HCT116 (cell line): ENCODE results near the gene NSD2. TPM values are rescaled to one million over a fixed set of nuclear protein-coding genes. Genes with fewer than 3 reads are reported as not detected.

ENCODE experiments used
- ATAC-seq: fragments of 200-7000 bp; cut with Tn5 transposase; 2 replicates; pipeline ENCODE4 v1.9.1; 2020; ENCODE audit warnings: mild to moderate bottlenecking, moderate library complexity
- BruUV-seq: library from RNA; stranded (reverse); fragments of 400-500 nt; replicated peaks from 2 replicates; lab custom pipeline; 2021; lab: Mats Ljungman, UMichigan
- CTCF ChIA-PET: fragments of 300-600 bp; sonication (Branson Sonifier 250); formaldehyde crosslinking; loops from one replicate; lab custom pipeline; 2021; ENCODE audit warnings: antibody characterized with exemption; lab: Charles Lee
- POLR2A ChIA-PET: fragments of 300-600, 350-600 bp; sonication (Branson Sonifier 250); formaldehyde crosslinking; loops from one replicate; lab custom pipeline; 2021; ENCODE audit warnings: antibody characterized with exemption; lab: Charles Lee
- RAD21 ChIA-PET, 2 experiments: fragments of 300-600 bp; sonication (Branson Sonifier 250); formaldehyde crosslinking; loops; one replicate each; lab custom pipeline; 2023; ENCODE audit warnings: low total read pairs in 2 of 2; ENCODE audit not compliant: uncharacterized antibody in 2 of 2, unreplicated experiment in 2 of 2, low non-redundant PET in 1 of 2; lab: Charles Lee
- DNase-seq: peaks from one replicate; pipeline ENCODE4 v3.0.0-alpha.2; 2010; ENCODE audit warnings: low read depth, low spot score
- H2AFZ ChIP-seq: fragments of 200-600 bp; shearing (Covaris generic), sonication (generic); 2 replicates; pipeline ENCODE4 v1.6.1; 2017; ENCODE audit warnings: low read depth, mixed run types, mixed read lengths, antibody characterized with exemption, low read length; ENCODE audit not compliant: poor library complexity, severe bottlenecking
- H3K27ac ChIP-seq: 2 replicates; pipeline ENCODE4 v1.5.1; 2012; ENCODE audit warnings: low read depth, low read length
- H3K27me3 ChIP-seq: fragments of 200-600 bp; sonication (generic); 2 replicates; pipeline ENCODE4 v1.6.1; 2016; ENCODE audit warnings: mixed run types, low read length, mixed read lengths; ENCODE audit not compliant: insufficient read depth
- H3K36me3 ChIP-seq, 2 experiments: fragments of 200-500 bp in 1 of 2; fragments of 200-600 bp in 1 of 2; sonication (Bioruptor generic) in 1 of 2; sonication (generic) in 1 of 2; 2 replicates each; pipeline versions ENCODE4 v1.5.1 to v1.6.1; 2014 to 2016; ENCODE audit warnings: low read length in 2 of 2, inconsistent platforms in 1 of 2, mixed read lengths in 1 of 2, mixed run types in 1 of 2; ENCODE audit not compliant: insufficient read depth in 2 of 2, control insufficient read depth in 1 of 2
- H3K4me1 ChIP-seq, 2 experiments: fragments of 200-600 bp in 1 of 2; sonication (generic) in 1 of 2; 2 replicates each; pipeline versions ENCODE4 v1.5.1 to v1.6.1; 2012 to 2017; ENCODE audit warnings: low read length in 2 of 2, inconsistent platforms in 1 of 2, mild to moderate bottlenecking in 1 of 2, mixed read lengths in 1 of 2, mixed run types in 1 of 2, moderate library complexity in 1 of 2; ENCODE audit not compliant: insufficient read depth in 2 of 2, control insufficient read depth in 1 of 2
- H3K4me2 ChIP-seq: fragments of 200-600 bp; sonication (generic); 2 replicates; pipeline ENCODE4 v1.6.1; 2017; ENCODE audit warnings: mixed run types, low read length, mixed read lengths
- H3K4me3 ChIP-seq, 2 experiments: fragments of 200-600 bp in 1 of 2; sonication (generic) in 1 of 2; replicated peaks in 1 of 2; 2 replicates each; pipeline ENCODE4 v1.5.1; 2011 to 2016; ENCODE audit warnings: low read length in 2 of 2, control low read depth in 1 of 2, low read depth in 1 of 2, mild to moderate bottlenecking in 1 of 2, mixed read lengths in 1 of 2, mixed run types in 1 of 2
- H3K79me2 ChIP-seq: fragments of 200-600 bp; sonication (generic); 2 replicates; pipeline ENCODE4 v1.6.1; 2017; ENCODE audit warnings: mild to moderate bottlenecking, mixed run types, low read length, moderate library complexity, mixed read lengths; ENCODE audit not compliant: insufficient read depth
- H3K9ac ChIP-seq: fragments of 200-600 bp; sonication (generic); 2 replicates; pipeline ENCODE4 v1.6.1; 2016; ENCODE audit warnings: low read length, mixed read lengths
- H3K9me2 ChIP-seq: fragments of 200-600 bp; sonication (generic), shearing (Covaris generic); 2 replicates; pipeline ENCODE4 v1.6.1; 2017; ENCODE audit warnings: mixed run types, mild to moderate bottlenecking, moderate library complexity; ENCODE audit not compliant: insufficient read depth
- H3K9me3 ChIP-seq, 2 experiments: fragments of 200-500 bp in 1 of 2; fragments of 200-600 bp in 1 of 2; sonication (Bioruptor generic) in 1 of 2; sonication (generic) in 1 of 2; 2 replicates each; pipeline ENCODE4 v1.6.1; 2014 to 2017; ENCODE audit warnings: low read length in 2 of 2, mixed read lengths in 2 of 2, inconsistent platforms in 1 of 2, low read depth in 1 of 2, mild to moderate bottlenecking in 1 of 2, mixed run types in 1 of 2, moderate library complexity in 1 of 2; ENCODE audit not compliant: control insufficient read depth in 1 of 2, insufficient read depth in 1 of 2
- H4K20me1 ChIP-seq: fragments of 200-600 bp; sonication (generic), shearing (Covaris generic); 2 replicates; pipeline ENCODE4 v1.6.1; 2017; ENCODE audit warnings: mixed run types, mild to moderate bottlenecking, moderate library complexity; ENCODE audit not compliant: insufficient read depth
- CTCF ChIP-seq, 3 experiments: fragments of 200-600 bp in 1 of 3; sonication (generic) in 1 of 3; IDR thresholded peaks in 2 of 3; conservative IDR thresholded peaks in 1 of 3; 2 replicates each; pipeline ENCODE4 v1.5.1; 2012 to 2017; ENCODE audit warnings: low read depth in 2 of 3, low read length in 2 of 3, antibody characterized with exemption in 1 of 3, borderline replicate concordance in 1 of 3, control low read depth in 1 of 3, mild to moderate bottlenecking in 1 of 3, mixed read lengths in 1 of 3, mixed run types in 1 of 3, moderate library complexity in 1 of 3; ENCODE audit not compliant: insufficient read depth in 1 of 3
- EGR1 ChIP-seq: IDR thresholded peaks from 2 replicates; pipeline ENCODE4 v1.6.1; 2012; ENCODE audit warnings: low read depth
- FOSL1 ChIP-seq: IDR thresholded peaks from 2 replicates; pipeline ENCODE4 v1.6.1; 2012; ENCODE audit warnings: low read depth
- RAD21 ChIP-seq: IDR thresholded peaks from 2 replicates; pipeline ENCODE4 v1.6.1; 2012; ENCODE audit warnings: low read depth, mild to moderate bottlenecking
- REST ChIP-seq: IDR thresholded peaks from 2 replicates; pipeline ENCODE4 v1.6.1; 2012; ENCODE audit warnings: low read depth
- SIN3A ChIP-seq: IDR thresholded peaks from 2 replicates; pipeline ENCODE4 v1.6.1; 2012; ENCODE audit warnings: low read depth
- SP1 ChIP-seq: IDR thresholded peaks from 2 replicates; pipeline ENCODE4 v1.6.1; 2012; ENCODE audit warnings: low read depth
- ZBTB33 ChIP-seq: IDR thresholded peaks from 2 replicates; pipeline ENCODE4 v1.6.1; 2011; ENCODE audit warnings: mild to moderate bottlenecking, low read length, moderate library complexity; ENCODE audit not compliant: insufficient replicate concordance; ENCODE audit errors: extremely low read depth
- ZNF274 ChIP-seq: fragments of 200-500 bp; sonication (Bioruptor generic); IDR thresholded peaks from 2 replicates; pipeline ENCODE4 v1.6.1; 2014; ENCODE audit warnings: mild to moderate bottlenecking, low read depth, low read length, inconsistent platforms
- intact Hi-C: fragments of 100-400 bp; cut with micrococcal nuclease; formaldehyde crosslinking; loops from 2 replicates; pipeline ENCODE4 v1.10.0; 2022
- total RNA-seq: library from RNA; stranded (reverse); gene quantifications from one replicate; pipeline ENCODE4 v1.2.1, GENCODE V29; 2021; ENCODE audit not compliant: unreplicated experiment

The NSD2 gene
- total RNA-seq, 1 experiment from 2014 or later: 145 TPM

GRCh38 chr4:1958276-1959103 lies 87.3 kb downstream of the NSD2 start:
- no peak for TF ChIP-seq ZNF274
- no peak for TF ChIP-seq RAD21
- TF ChIP-seq SP1: no peak
- no peak for TF ChIP-seq CTCF (IDR thresholded peaks at IDR 0.05 in 2 of 3, conservative IDR thresholded peaks at IDR 0.05 in 1 of 3; ENCODE audit: borderline replicate concordance in 1 of 3, insufficient read depth in 1 of 3, low read depth in 2 of 3, low read length in 2 of 3)
- TF ChIP-seq FOSL1: no peak
- TF ChIP-seq SIN3A: no peak
- no peak for TF ChIP-seq ZBTB33
- no peak for TF ChIP-seq REST
- no peak for TF ChIP-seq EGR1
- TF ChIP-seq, all 23 proteins: peak for 0
- H3K36me3 ChIP-seq: peaks cover 42 to 75% of the 10 kb centered on the region in 2 experiments
- H3K4me3 ChIP-seq: no peak overlapping the region
- no peaks in the 10 kb centered on the region for H4K20me1 ChIP-seq
- ATAC-seq: no peak
- H3K9me3 ChIP-seq: no peaks in the 10 kb centered on the region
- no peak overlapping the region for H2AFZ ChIP-seq
- H3K79me2 ChIP-seq: peaks cover 18% of the 10 kb centered on the region
- POLR2A ChIA-PET: no interaction called here
- no TSS peak for BruUV-seq
- CTCF ChIA-PET: no interaction called here
- no peaks in the 10 kb centered on the region for H3K4me1 ChIP-seq
- H3K4me2 ChIP-seq: no peak overlapping the region
- H3K27ac ChIP-seq: no peak overlapping the region
- H3K9me2 ChIP-seq: no peaks in the 10 kb centered on the region
- H3K9ac ChIP-seq: no peak overlapping the region
- no peaks in the 10 kb centered on the region for H3K27me3 ChIP-seq
- RAD21 ChIA-PET: no interaction called here
- intact Hi-C loops: no loop called here
- DNase-seq: no peak
